ENCODE data around the gene RIPOR3. TPM values are rescaled to one million over a fixed set of nuclear protein-coding genes. Genes with fewer than 3 reads are reported as not detected.

Gene RIPOR3
- total and polyA plus RNA-seq, 2 experiments from 2014 or later, result 5.6 to 5.7 TPM

- H3K79me2 ChIP-seq, result peaks cover 90% of the 10 kb centered on the region
- peaks cover 3% of the 10 kb centered on the region for H4K20me1 ChIP-seq (ENCODE audit: insufficient read depth, poor library complexity, severe bottlenecking)
- no peaks in the 10 kb centered on the region for H3K9me2 ChIP-seq (replicated peaks; ENCODE audit: insufficient read depth)
- DNase-seq (ENCODE audit: low spot score), result no peak
- no peak overlapping the region for H3K27ac ChIP-seq
- TF ChIP-seq EZH2phosphoT487 (IDR thresholded peaks at IDR 0.05; ENCODE audit: low read depth, severe bottlenecking, unreplicated experiment) (no peak), EZH2 (IDR thresholded peaks at IDR 0.05; ENCODE audit: borderline replicate concordance) (no peak), CTCF (IDR thresholded peaks at IDR 0.05; ENCODE audit: poor library complexity) (no peak)
- WGBS (ENCODE audit: low lambda C conversion rate, missing lambda C conversion rate), result 97% methylated on average over 4 of the region's 4 CpGs
- no peaks in the 10 kb centered on the region for H3K36me3 ChIP-seq (replicated peaks; ENCODE audit: insufficient read depth, low read depth)
- H2AFZ ChIP-seq, result no peak overlapping the region
- no peaks in the 10 kb centered on the region for H3K27me3 ChIP-seq
- no peak overlapping the region for H3K4me3 ChIP-seq
- H3K9me3 ChIP-seq (ENCODE audit: low read depth), result no peaks in the 10 kb centered on the region
- H3K4me2 ChIP-seq, result no peak overlapping the region
- H3K4me1 ChIP-seq (ENCODE audit: insufficient read depth), result no peaks in the 10 kb centered on the region
Measured at GRCh38 chr20:50554694-50555579, 136.4 kb downstream of the RIPOR3 start.

- no peaks in the 10 kb centered on the region for H3K36me3 ChIP-seq (replicated peaks; ENCODE audit: insufficient read depth, low read depth)
- no peak overlapping the region for H3K4me2 ChIP-seq
- H3K27me3 ChIP-seq, result no peaks in the 10 kb centered on the region
- H4K20me1 ChIP-seq (ENCODE audit: insufficient read depth, poor library complexity, severe bottlenecking), result peaks cover 10% of the 10 kb centered on the region
- peaks cover 86% of the 10 kb centered on the region for H3K79me2 ChIP-seq
- no peak for TF ChIP-seq CTCF (IDR thresholded peaks at IDR 0.05; ENCODE audit: poor library complexity)
- no peak for TF ChIP-seq EZH2phosphoT487 (IDR thresholded peaks at IDR 0.05; ENCODE audit: low read depth, severe bottlenecking, unreplicated experiment)
- no peak for TF ChIP-seq EZH2 (IDR thresholded peaks at IDR 0.05; ENCODE audit: borderline replicate concordance)
- H3K9me3 ChIP-seq (ENCODE audit: low read depth), result no peaks in the 10 kb centered on the region
- no peak overlapping the region for H3K27ac ChIP-seq
- H3K4me3 ChIP-seq, result no peak overlapping the region
- WGBS (ENCODE audit: low lambda C conversion rate, missing lambda C conversion rate), result 91% methylated on average over 3 of the region's 3 CpGs
- H3K4me1 ChIP-seq (ENCODE audit: insufficient read depth), result no peaks in the 10 kb centered on the region
- DNase-seq (ENCODE audit: low spot score), result no peak
- no peaks in the 10 kb centered on the region for H3K9me2 ChIP-seq (replicated peaks; ENCODE audit: insufficient read depth)
- no peak overlapping the region for H2AFZ ChIP-seq
Measured at GRCh38 chr20:50552979-50553378, 138.4 kb downstream of the RIPOR3 start.

- WGBS (ENCODE audit: low lambda C conversion rate, missing lambda C conversion rate), result 87% methylated on average over 4 of the region's 4 CpGs
- H3K9me2 ChIP-seq (replicated peaks; ENCODE audit: insufficient read depth), result no peaks in the 10 kb centered on the region
- no peaks in the 10 kb centered on the region for H3K36me3 ChIP-seq (replicated peaks; ENCODE audit: insufficient read depth, low read depth)
- H3K27me3 ChIP-seq, result no peaks in the 10 kb centered on the region
- peaks cover 82% of the 10 kb centered on the region for H3K79me2 ChIP-seq
- H2AFZ ChIP-seq, result no peak overlapping the region
- no peaks in the 10 kb centered on the region for H3K4me1 ChIP-seq (ENCODE audit: insufficient read depth)
- H3K27ac ChIP-seq, result no peak overlapping the region
- no peak overlapping the region for H3K4me3 ChIP-seq
- TF ChIP-seq EZH2 (IDR thresholded peaks at IDR 0.05; ENCODE audit: borderline replicate concordance) (no peak), CTCF (IDR thresholded peaks at IDR 0.05; ENCODE audit: poor library complexity) (no peak), EZH2phosphoT487 (IDR thresholded peaks at IDR 0.05; ENCODE audit: low read depth, severe bottlenecking, unreplicated experiment) (no peak)
- H3K9me3 ChIP-seq (ENCODE audit: low read depth), result no peaks in the 10 kb centered on the region
- H4K20me1 ChIP-seq (ENCODE audit: insufficient read depth, poor library complexity, severe bottlenecking), result peaks cover 10% of the 10 kb centered on the region
- DNase-seq (ENCODE audit: low spot score), result no peak
- H3K4me2 ChIP-seq, result no peak overlapping the region
Measured at GRCh38 chr20:50551288-50551687, 140.1 kb downstream of the RIPOR3 start.

Data from hepatocyte (in vitro differentiated cells).